Right renal pelvis (tissue), 4 donors: ENCODE measurements around the gene ST7. TPM values are rescaled to one million over a fixed set of nuclear protein-coding genes. Genes with fewer than 3 reads are reported as not detected.
"Not testable (repeated sequence)": the region's sequence is repeated elsewhere in the genome, so short reads cannot be mapped to it uniquely, and the experiment has no call there.

ENCODE experiments used
- DNase-seq, 4 donors: peaks; one replicate each; pipeline ENCODE4 v3.0.0-alpha.2; 2013; ENCODE audit warnings: low read depth in 4 of 4, low spot score in 3 of 4, missing footprints in 1 of 4
- polyA plus RNA-seq, 4 donors: library from polyadenylated mRNA; unstranded; fragments of 120-200 nt; gene quantifications; one replicate each; pipeline ENCODE4 v1.2.1, GENCODE V29; 2013; ENCODE audit not compliant: insufficient read length in 4 of 4

Gene ST7
- polyA plus RNA-seq, 4 donors = 24.9 to 31.7 (median 27.8) TPM

- DNase-seq = not testable (repeated sequence)
Observed at GRCh38 chr7:116975024-116975423, 21.7 kb downstream of the ST7 start.

DNA sequence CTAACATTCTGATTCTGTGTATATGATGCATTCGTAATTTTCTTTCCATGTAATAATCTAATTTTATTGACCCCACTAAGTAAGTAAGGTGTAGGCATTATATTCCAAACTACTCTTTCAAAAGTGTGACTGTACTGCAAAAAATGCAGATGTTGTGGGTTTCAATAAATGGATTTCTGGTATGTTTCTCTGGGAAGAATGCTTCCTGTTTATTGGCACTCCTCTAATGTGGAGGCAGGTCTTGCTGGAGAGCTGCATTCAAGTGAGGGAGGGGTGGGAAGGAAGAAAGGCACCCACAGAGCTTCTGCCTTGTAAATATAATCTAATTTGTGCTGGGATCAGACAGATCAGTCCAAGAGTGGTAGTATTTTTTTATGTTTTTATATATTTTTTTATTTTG, 23.9 kb downstream of the ST7 start:
- no peak for DNase-seq

- DNase-seq = no peak
Observed at GRCh38 chr7:116978006-116978405, 24.7 kb downstream of the ST7 start.

GRCh38 chr7:116979430-116979829, 26.1 kb downstream of the ST7 start:
- DNase-seq = no peak

DNA sequence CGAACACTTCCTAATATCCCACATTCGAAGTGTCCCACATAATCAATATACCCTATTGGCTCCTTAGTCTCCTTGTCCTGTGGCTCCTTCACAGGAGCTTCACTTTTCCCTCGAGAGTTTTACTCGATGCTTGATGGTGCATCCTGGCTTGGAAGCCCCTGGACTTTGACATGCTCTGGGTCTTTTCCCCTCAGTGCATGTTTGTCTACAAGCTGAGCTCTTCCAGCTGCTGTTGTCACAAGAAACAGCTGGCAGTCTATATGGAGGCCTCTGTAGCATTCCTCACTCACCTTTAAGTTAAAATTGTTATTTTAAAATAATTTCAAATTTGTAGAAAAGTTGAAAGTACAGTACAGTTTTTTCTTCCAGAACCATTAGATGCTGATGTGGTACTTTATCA, 27.1 kb downstream of the ST7 start:
- DNase-seq = no peak

DNA sequence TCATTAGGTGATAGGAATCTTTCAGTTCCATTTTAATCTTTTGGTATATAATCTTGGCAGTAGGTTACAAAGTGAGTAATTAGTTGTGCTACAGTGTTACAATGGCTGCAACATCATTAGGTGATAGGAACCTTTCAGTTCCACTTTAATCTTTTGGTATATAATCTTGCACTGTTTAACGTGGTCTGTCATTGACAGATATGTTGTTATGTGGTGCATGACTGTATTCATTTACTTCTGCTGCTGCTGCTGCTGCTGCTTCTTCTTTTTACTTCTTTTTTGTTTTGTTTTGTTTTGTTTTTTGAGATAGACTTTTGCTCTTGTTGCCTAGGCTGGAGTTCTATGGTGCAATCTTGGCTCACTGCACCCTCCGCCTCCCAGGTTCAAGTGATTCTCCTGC, 28.6 kb downstream of the ST7 start:
- DNase-seq = no peak

DNA sequence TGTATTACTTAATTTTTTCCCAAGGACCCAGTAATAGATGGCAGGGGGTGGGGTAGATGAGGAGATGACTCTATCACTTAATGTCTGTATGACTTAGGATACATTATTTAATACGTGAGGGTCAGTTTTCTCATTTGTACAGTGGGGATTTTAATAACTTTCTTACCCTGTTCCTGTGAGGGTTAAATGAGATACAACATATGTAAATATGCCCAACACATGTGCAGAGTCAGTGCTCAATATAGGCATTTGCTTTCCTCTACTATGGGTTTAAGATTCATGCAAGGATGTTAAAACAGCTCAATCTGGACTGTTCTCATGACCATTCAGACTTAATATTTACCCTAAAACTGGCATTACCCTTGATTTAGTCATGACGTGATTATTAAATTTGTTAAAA, 31.2 kb downstream of the ST7 start:
- DNase-seq = no peak

- peak in 1 of 4 donors; percentile 4 for DNase-seq
Observed at GRCh38 chr7:116984917-116985316, 31.6 kb downstream of the ST7 start.

GRCh38 chr7:116985575-116985974, 32.3 kb downstream of the ST7 start:
- no peak for DNase-seq

DNA sequence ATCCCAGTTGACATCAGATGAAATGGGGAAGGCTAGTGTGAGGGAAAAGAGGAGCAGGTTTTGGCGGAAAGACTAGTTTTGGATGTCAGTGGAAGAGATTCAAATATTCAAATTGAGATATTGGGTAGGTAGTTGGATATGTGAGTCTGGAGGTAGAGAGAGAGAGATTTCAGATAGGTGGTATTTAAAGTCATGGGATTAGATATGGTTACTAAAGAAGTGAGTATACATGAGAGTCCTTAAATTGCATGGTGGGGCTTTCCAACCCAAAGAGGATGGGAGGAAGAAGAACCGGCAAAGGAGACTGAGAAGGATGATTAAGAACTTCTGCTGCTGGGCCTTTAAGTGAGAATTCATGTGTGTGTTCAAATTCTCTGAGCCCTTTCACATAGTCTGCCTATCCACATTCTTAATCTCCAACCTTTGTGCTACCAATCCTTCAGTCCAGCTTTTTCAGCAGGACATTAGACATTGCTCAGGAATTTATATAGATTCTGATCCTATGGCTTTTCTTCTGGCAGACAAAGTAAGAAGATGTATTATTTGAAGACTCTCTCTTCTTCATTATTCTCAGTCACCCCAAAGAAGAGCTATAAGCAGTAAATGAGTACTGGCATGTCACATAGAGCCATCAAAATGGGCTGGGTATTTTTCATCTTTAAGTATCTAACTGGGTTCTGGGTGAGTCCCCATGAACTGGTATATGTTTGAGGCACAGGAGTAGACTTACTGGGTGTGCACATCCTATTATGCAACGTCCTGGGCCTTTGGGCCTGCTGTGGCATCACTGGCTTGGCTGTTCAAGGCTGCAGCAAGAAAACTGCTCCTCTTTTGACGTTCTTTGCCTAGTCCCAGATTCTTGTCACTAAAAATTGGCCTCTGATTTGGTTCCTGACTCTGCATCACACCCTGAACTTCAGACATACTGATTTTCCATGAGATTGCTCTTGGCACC, 33.6 kb downstream of the ST7 start:
- DNase-seq = no peak

GRCh38 chr7:116988363-116988989, 35.2 kb downstream of the ST7 start:
- no peak for DNase-seq

GRCh38 chr7:116990056-116990455, 36.8 kb downstream of the ST7 start:
- no peak for DNase-seq

DNA sequence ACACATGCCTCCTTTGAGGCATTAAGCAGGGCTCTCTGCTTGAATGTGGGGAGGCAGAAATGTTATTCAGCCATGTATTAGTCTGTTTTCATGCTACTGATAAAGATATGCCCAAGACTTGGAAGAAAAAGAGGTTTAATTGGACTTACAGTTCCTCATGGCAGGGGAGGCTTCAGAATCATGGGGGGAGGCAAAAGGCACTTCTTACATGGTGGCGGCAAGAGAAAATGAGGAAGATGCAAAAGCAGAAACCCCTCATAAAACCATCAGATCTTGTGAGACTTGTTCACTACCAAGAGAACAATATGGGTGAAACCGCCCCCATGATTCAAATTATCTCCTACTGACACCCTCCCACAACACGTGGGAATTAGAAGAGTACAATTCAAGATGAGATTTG, 37.9 kb downstream of the ST7 start:
- DNase-seq = no peak

- DNase-seq = no peak
Observed at GRCh38 chr7:116994611-116995010, 41.3 kb downstream of the ST7 start.

DNA sequence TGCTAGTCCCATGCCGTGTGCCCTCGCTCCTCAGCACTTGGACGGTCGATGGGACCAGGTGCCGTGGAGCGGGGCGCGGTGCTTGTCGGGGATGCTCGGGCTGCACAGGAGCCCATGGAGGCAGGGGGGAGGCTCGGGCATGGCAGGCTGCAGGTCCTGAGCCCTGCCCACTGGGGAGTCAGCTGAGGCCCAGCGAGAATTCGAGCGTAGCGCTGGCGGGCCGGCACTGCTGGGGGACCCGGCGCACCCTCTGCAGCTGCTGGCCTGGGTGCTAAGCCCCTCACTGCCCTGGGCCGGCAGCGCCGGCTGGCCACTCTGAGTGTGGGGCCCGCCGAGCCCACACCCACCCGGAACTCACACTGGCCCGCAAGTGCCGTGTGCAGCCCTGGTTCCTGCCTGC, 44.7 kb downstream of the ST7 start:
- no peak for DNase-seq

GRCh38 chr7:116998567-116999175, 45.4 kb downstream of the ST7 start:
- DNase-seq = no peak

- no peak for DNase-seq
Observed at GRCh38 chr7:116999311-116999710, 46.0 kb downstream of the ST7 start.

- no peak for DNase-seq
Observed at GRCh38 chr7:117001283-117001682, 48.0 kb downstream of the ST7 start.

DNA sequence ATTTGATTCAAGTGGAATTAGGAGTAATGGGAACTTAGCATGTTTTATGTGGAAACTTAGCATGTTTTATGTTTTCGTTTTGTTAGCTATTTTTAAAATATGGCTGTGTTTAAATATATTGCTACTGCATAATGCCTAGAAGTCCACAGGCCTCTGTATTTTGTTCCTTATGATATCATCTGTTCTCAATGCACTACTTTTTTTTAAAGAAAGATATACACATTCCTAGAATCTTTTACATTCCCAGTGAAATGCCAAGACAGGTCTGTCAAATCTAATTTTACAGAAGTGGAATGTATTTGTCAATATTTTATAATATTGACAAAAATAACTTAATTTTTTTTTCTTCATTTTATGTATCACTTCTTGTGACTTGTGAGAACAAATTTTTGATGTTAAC, 51.6 kb downstream of the ST7 start:
- DNase-seq = no peak

DNA sequence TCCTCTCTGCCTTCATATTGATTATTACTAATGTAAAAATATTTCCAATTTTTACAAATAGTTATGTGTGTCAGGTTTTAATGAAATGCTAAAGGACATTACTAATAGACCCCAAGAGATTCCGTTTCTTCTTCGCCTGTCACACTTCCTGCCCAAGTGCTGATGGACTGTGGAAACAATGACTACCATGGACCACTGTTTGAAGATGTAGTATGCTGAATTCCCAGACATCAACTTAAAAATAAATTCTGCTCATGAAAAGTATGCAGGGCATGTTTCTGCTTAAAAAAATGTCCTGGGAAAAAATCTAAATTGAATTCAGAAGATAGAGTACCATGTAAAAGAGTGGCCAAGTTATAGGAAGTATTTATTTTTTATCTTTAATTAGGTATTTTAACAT, 52.1 kb downstream of the ST7 start:
- no peak for DNase-seq

DNA sequence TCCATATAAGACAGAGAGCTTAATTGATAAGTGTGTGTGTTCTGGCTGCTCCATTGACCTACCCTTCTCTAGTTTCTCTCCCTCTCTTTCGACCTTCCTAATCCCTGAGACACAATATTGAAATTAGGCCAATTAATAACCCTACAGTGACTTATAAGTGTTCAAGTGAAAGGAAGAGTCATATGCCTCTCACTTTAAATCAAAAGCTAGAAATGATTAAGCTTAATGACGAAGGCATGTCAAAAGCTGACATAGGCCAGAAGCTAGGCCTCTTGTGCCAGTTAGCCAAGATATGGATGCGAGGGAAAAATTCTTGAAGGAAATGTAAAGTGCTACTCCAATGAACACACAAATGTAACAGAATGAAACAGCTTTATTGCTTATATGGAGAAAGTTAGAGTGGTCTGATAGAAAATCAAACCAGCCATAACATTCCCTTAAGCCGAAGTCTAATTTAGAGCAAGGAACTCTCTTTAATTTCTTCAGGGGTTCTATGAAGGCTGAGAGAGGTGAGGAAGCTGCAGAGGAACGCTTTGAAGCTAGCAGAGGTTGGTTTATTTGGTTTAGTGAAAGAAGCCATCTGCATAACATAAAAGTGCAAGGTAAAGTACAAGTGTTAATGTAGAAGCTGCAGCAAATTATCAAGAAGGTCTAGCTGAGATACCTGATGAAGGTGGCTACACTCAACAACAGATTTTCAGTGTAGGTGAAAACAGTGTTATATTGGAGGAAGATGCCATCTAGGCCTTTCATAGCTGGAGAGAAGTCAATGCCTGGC, 53.8 kb downstream of the ST7 start:
- DNase-seq = no peak
